Progenitor cell of endocrine pancreas (in vitro differentiated cells): ENCODE data around the gene FAM163A. TPM values are rescaled to one million over a fixed set of nuclear protein-coding genes. Genes with fewer than 3 reads are reported as not detected.

ENCODE experiments used
- DNase-seq: peaks from one replicate; pipeline ENCODE4 v3.0.0; 2021; ENCODE audit warnings: low spot score; ENCODE audit not compliant: unreplicated experiment
- H3K27ac Mint-ChIP-seq: 2 replicates; pipeline ENCODE4 v1.8.0; 2021; ENCODE audit warnings: mild to moderate bottlenecking, moderate library complexity, mixed read lengths
- H3K27me3 Mint-ChIP-seq: 2 replicates; pipeline ENCODE4 v1.8.0; 2021; ENCODE audit warnings: mixed read lengths
- H3K36me3 Mint-ChIP-seq: 2 replicates; pipeline ENCODE4 v1.8.0; 2022; ENCODE audit warnings: mixed read lengths; ENCODE audit not compliant: insufficient read depth
- H3K4me1 Mint-ChIP-seq: 2 replicates; pipeline ENCODE4 v1.8.0; 2021; ENCODE audit warnings: low read depth, mixed read lengths
- H3K4me3 Mint-ChIP-seq: 2 replicates; pipeline ENCODE4 v1.8.0; 2021; ENCODE audit warnings: low read depth, mild to moderate bottlenecking, moderate library complexity, mixed read lengths
- H3K9me3 Mint-ChIP-seq: 2 replicates; pipeline ENCODE4 v1.8.0; 2021; ENCODE audit warnings: low read depth, mixed read lengths
- CTCF ChIP-seq: fragments of 200-600 bp; sonication (generic); IDR thresholded peaks from one replicate; pipeline ENCODE4 v1.5.0; 2021; ENCODE audit warnings: antibody characterized with exemption, mild to moderate bottlenecking; ENCODE audit not compliant: unreplicated experiment
- total RNA-seq: library from RNA; stranded (reverse); gene quantifications from 2 replicates; pipeline ENCODE4 v1.2.1, GENCODE V29; 2021

The FAM163A gene
- total RNA-seq, 1 donor from 2014 or later: 1.1 TPM

- H3K36me3 Mint-ChIP-seq: no peaks in the 10 kb centered on the region
- H3K4me3 Mint-ChIP-seq: no peak overlapping the region
- TF ChIP-seq CTCF: no peak
- H3K4me1 Mint-ChIP-seq: peaks cover 3% of the 10 kb centered on the region
- DNase-seq: no peak
- no peaks in the 10 kb centered on the region for H3K9me3 Mint-ChIP-seq
- peaks cover 4% of the 10 kb centered on the region for H3K27me3 Mint-ChIP-seq
- H3K27ac Mint-ChIP-seq: no peak overlapping the region
These were observed 79.0 kb downstream of the FAM163A start for GRCh38 chr1:179822065-179822464.

- Mint-ChIP-seq H3K27me3 (no peaks in the 10 kb centered on the region), H3K36me3 (no peaks in the 10 kb centered on the region), H3K27ac (no peak overlapping the region), H3K4me1 (peaks cover 3% of the 10 kb centered on the region), H3K9me3 (no peaks in the 10 kb centered on the region), H3K4me3 (no peak overlapping the region)
- TF ChIP-seq CTCF: no peak
- DNase-seq: no peak
These were observed 80.6 kb downstream of the FAM163A start for GRCh38 chr1:179823693-179824092.

- DNase-seq: no peak
- Mint-ChIP-seq H3K4me1 (peaks cover 3% of the 10 kb centered on the region), H3K27me3 (no peaks in the 10 kb centered on the region), H3K9me3 (no peaks in the 10 kb centered on the region), H3K36me3 (no peaks in the 10 kb centered on the region), H3K27ac (no peak overlapping the region), H3K4me3 (no peak overlapping the region)
- no peak for TF ChIP-seq CTCF
These were observed 81.2 kb downstream of the FAM163A start for GRCh38 chr1:179824265-179824664.

GRCh38 chr1:179825206-179825605 is 82.1 kb downstream of the FAM163A start:
- no peak overlapping the region for H3K4me3 Mint-ChIP-seq
- H3K4me1 Mint-ChIP-seq: peaks cover 3% of the 10 kb centered on the region
- DNase-seq: no peak
- H3K9me3 Mint-ChIP-seq: no peaks in the 10 kb centered on the region
- peaks cover 4% of the 10 kb centered on the region for H3K27me3 Mint-ChIP-seq
- H3K36me3 Mint-ChIP-seq: no peaks in the 10 kb centered on the region
- no peak for TF ChIP-seq CTCF
- no peak overlapping the region for H3K27ac Mint-ChIP-seq

GRCh38 chr1:179825798-179826460 is 82.8 kb downstream of the FAM163A start:
- Mint-ChIP-seq H3K4me3 (no peak overlapping the region), H3K27ac (no peak overlapping the region), H3K36me3 (no peaks in the 10 kb centered on the region), H3K9me3 (no peaks in the 10 kb centered on the region), H3K4me1 (peaks cover 3% of the 10 kb centered on the region), H3K27me3 (peaks cover 4% of the 10 kb centered on the region)
- DNase-seq: no peak
- no peak for TF ChIP-seq CTCF
